Glutamatergic neuron (in vitro differentiated cells): Measurements from ENCODE around the gene CTNNA2. TPM values are rescaled to one million over a fixed set of nuclear protein-coding genes. Genes with fewer than 3 reads are reported as not detected.

Experiments
- DNase-seq: peaks from one replicate; pipeline ENCODE4 v3.0.0; 2022
- H3K27ac Mint-ChIP-seq: one replicate; pipeline ENCODE4 v1.8.0; 2020; ENCODE audit warnings: mild to moderate bottlenecking, mixed read lengths, inconsistent platforms; ENCODE audit not compliant: unreplicated experiment
- H3K27me3 Mint-ChIP-seq: one replicate; pipeline ENCODE4 v1.8.0; 2020; ENCODE audit warnings: mild to moderate bottlenecking, moderate library complexity, mixed read lengths, inconsistent platforms; ENCODE audit not compliant: unreplicated experiment
- H3K36me3 Mint-ChIP-seq: one replicate; pipeline ENCODE4 v1.8.0; 2020; ENCODE audit warnings: mild to moderate bottlenecking, mixed read lengths, inconsistent platforms; ENCODE audit not compliant: unreplicated experiment
- H3K4me1 Mint-ChIP-seq: one replicate; pipeline ENCODE4 v1.8.0; 2020; ENCODE audit warnings: mild to moderate bottlenecking, low read depth, mixed read lengths, inconsistent platforms; ENCODE audit not compliant: unreplicated experiment
- H3K4me3 Mint-ChIP-seq: one replicate; pipeline ENCODE4 v1.8.0; 2020; ENCODE audit warnings: mild to moderate bottlenecking, mixed read lengths, inconsistent platforms; ENCODE audit not compliant: unreplicated experiment
- H3K9me3 Mint-ChIP-seq: one replicate; pipeline ENCODE4 v1.8.0; 2020; ENCODE audit warnings: mild to moderate bottlenecking, moderate library complexity, mixed read lengths, inconsistent platforms; ENCODE audit not compliant: unreplicated experiment
- CTCF ChIP-seq: fragments of 200-600 bp; sonication (generic); IDR thresholded peaks from one replicate; pipeline ENCODE4 v1.5.0; 2021; ENCODE audit not compliant: partially characterized antibody, unreplicated experiment
- total RNA-seq: library from RNA; stranded (reverse); fragmentation: NEBNext Ultra II Directional; extraction: Animal tissue kit (Norgen Biotek cat#: 25700); gene quantifications from one replicate; pipeline ENCODE4 v1.2.1, GENCODE V29; 2021; ENCODE audit not compliant: unreplicated experiment

Gene CTNNA2
- total RNA-seq, 1 donor from 2014 or later, result 76.2 TPM

- Mint-ChIP-seq H3K9me3 (no peaks in the 10 kb centered on the region), H3K4me3 (no peak overlapping the region), H3K36me3 (no peaks in the 10 kb centered on the region), H3K4me1 (peaks cover 14% of the 10 kb centered on the region), H3K27ac (no peak overlapping the region), H3K27me3 (peaks cover 3% of the 10 kb centered on the region)
- no peak for TF ChIP-seq CTCF
- no peak for DNase-seq
Observed at GRCh38 chr2:80057956-80058355, 545.1 kb downstream of the CTNNA2 start.

GRCh38 chr2:80058562-80058961 lies 545.7 kb downstream of the CTNNA2 start:
- peaks cover 11% of the 10 kb centered on the region for H3K4me1 Mint-ChIP-seq
- H3K27me3 Mint-ChIP-seq, result peaks cover 2% of the 10 kb centered on the region
- H3K36me3 Mint-ChIP-seq, result no peaks in the 10 kb centered on the region
- DNase-seq, result no peak
- H3K9me3 Mint-ChIP-seq, result no peaks in the 10 kb centered on the region
- no peak for TF ChIP-seq CTCF
- H3K27ac Mint-ChIP-seq, result no peak overlapping the region
- no peak overlapping the region for H3K4me3 Mint-ChIP-seq

GRCh38 chr2:80059447-80059846 lies 546.6 kb downstream of the CTNNA2 start:
- Mint-ChIP-seq H3K36me3 (no peaks in the 10 kb centered on the region), H3K4me3 (no peak overlapping the region), H3K27ac (no peak overlapping the region), H3K4me1 (peaks cover 7% of the 10 kb centered on the region), H3K27me3 (peaks cover 2% of the 10 kb centered on the region), H3K9me3 (no peaks in the 10 kb centered on the region)
- no peak for DNase-seq
- TF ChIP-seq CTCF, result no peak

GRCh38 chr2:80061881-80062280 lies 549.0 kb downstream of the CTNNA2 start:
- peaks cover 7% of the 10 kb centered on the region for H3K4me1 Mint-ChIP-seq
- DNase-seq, result no peak
- no peak for TF ChIP-seq CTCF
- no peak overlapping the region for H3K27ac Mint-ChIP-seq
- no peaks in the 10 kb centered on the region for H3K9me3 Mint-ChIP-seq
- no peak overlapping the region for H3K4me3 Mint-ChIP-seq
- no peaks in the 10 kb centered on the region for H3K36me3 Mint-ChIP-seq
- peaks cover 2% of the 10 kb centered on the region for H3K27me3 Mint-ChIP-seq

GRCh38 chr2:80062298-80062697 lies 549.4 kb downstream of the CTNNA2 start:
- H3K27ac Mint-ChIP-seq, result no peak overlapping the region
- DNase-seq, result no peak
- H3K9me3 Mint-ChIP-seq, result no peaks in the 10 kb centered on the region
- no peaks in the 10 kb centered on the region for H3K36me3 Mint-ChIP-seq
- peaks cover 7% of the 10 kb centered on the region for H3K4me1 Mint-ChIP-seq
- no peak for TF ChIP-seq CTCF
- no peak overlapping the region for H3K4me3 Mint-ChIP-seq
- peaks cover 2% of the 10 kb centered on the region for H3K27me3 Mint-ChIP-seq
